ENCODE data around the gene FXYD4.

Gene FXYD4

GRCh38 chr10:43396928-43397624, 25.6 kb downstream of the FXYD4 start:
- TF ChIP-seq CTCF (IDR thresholded peaks at IDR 0.05; ENCODE audit: borderline replicate concordance, control extremely low read depth, extremely low read depth, insufficient read depth, missing control alignments): no peak
- peak; percentile 93 for DNase-seq (ENCODE audit: low spot score)
- in situ Hi-C loops (cut with MboI; ENCODE audit: low sequenced_read_pairs, unreplicated experiment): no loop called here

GRCh38 chr10:43398939-43399319, 27.5 kb downstream of the FXYD4 start:
- in situ Hi-C loops (cut with MboI; ENCODE audit: low sequenced_read_pairs, unreplicated experiment): no loop called here
- DNase-seq (ENCODE audit: low spot score): no peak
- no peak for TF ChIP-seq CTCF (IDR thresholded peaks at IDR 0.05; ENCODE audit: borderline replicate concordance, control extremely low read depth, extremely low read depth, insufficient read depth, missing control alignments)

GRCh38 chr10:43399320-43400310, 28.2 kb downstream of the FXYD4 start:
- in situ Hi-C loops (cut with MboI; ENCODE audit: low sequenced_read_pairs, unreplicated experiment): loop anchor here (5.0 kb wide), 1 partner anchor 53 kb away; no protein-coding TSS in a partner anchor
- TF ChIP-seq CTCF (IDR thresholded peaks at IDR 0.05; ENCODE audit: borderline replicate concordance, control extremely low read depth, extremely low read depth, insufficient read depth, missing control alignments): no peak
- DNase-seq (ENCODE audit: low spot score): no peak

GRCh38 chr10:43401627-43402026, 30.2 kb downstream of the FXYD4 start:
- in situ Hi-C loops (cut with MboI; ENCODE audit: low sequenced_read_pairs, unreplicated experiment): loop anchor here (5.0 kb wide), 1 partner anchor 51 kb away; no protein-coding TSS in a partner anchor
- no peak for TF ChIP-seq CTCF (IDR thresholded peaks at IDR 0.05; ENCODE audit: borderline replicate concordance, control extremely low read depth, extremely low read depth, insufficient read depth, missing control alignments)

GRCh38 chr10:43402176-43402575, 30.7 kb downstream of the FXYD4 start:
- in situ Hi-C loops (cut with MboI; ENCODE audit: low sequenced_read_pairs, unreplicated experiment): loop anchor here (5.0 kb wide), 1 partner anchor 50 kb away; no protein-coding TSS in a partner anchor

More at GRCh38 chr10:43401627-43402026, 30.2 kb downstream of the FXYD4 start:
- DNase-seq (ENCODE audit: low spot score): no peak

More at GRCh38 chr10:43402176-43402575, 30.7 kb downstream of the FXYD4 start:
- no peak for DNase-seq (ENCODE audit: low spot score)
- TF ChIP-seq CTCF (IDR thresholded peaks at IDR 0.05; ENCODE audit: borderline replicate concordance, control extremely low read depth, extremely low read depth, insufficient read depth, missing control alignments): no peak
